Caco-2 (cell line): ENCODE data around the gene ATXN7. TPM values are rescaled to one million over a fixed set of nuclear protein-coding genes. Genes with fewer than 3 reads are reported as not detected.
A peak's percentile ranks its signal among the peaks of the same experiment; 100 is the strongest.

Experiments used
- BruUV-seq: library from RNA; stranded (reverse); fragments of 400-500 nt; replicated peaks from 2 replicates; lab custom pipeline; 2021; lab: Mats Ljungman, UMichigan
- CTCF ChIA-PET: fragments of 300-600 bp; sonication (Branson Sonifier 250); formaldehyde crosslinking; loops from one replicate; lab custom pipeline; 2022; ENCODE audit warnings: antibody characterized with exemption; lab: Charles Lee
- POLR2A ChIA-PET: fragments of 300-600 bp; sonication (Branson Sonifier 250); formaldehyde crosslinking; loops from one replicate; lab custom pipeline; 2022; ENCODE audit warnings: antibody characterized with exemption; lab: Charles Lee
- DNase-seq, 2 experiments: peaks; one replicate each; pipeline versions ENCODE4 v3.0.0 to v3.0.0-alpha.2; 2020 to 2022
- H3K27me3 ChIP-seq: replicated peaks from 2 replicates; pipeline ENCODE4 v1.6.0; 2011; ENCODE audit warnings: low read length; ENCODE audit not compliant: control insufficient read depth, insufficient read depth
- H3K36me3 ChIP-seq: 2 replicates; pipeline ENCODE4 v1.5.1; 2011; ENCODE audit warnings: low read length; ENCODE audit not compliant: control insufficient read depth, insufficient read depth
- H3K4me1 ChIP-seq: fragments of 250-450 bp; sonication (Bioruptor Pico); 2 replicates; pipeline ENCODE4 v1.5.1; 2020; ENCODE audit warnings: mild to moderate bottlenecking
- H3K4me3 ChIP-seq: 2 replicates; pipeline ENCODE4 v1.5.1; 2011; ENCODE audit warnings: low read depth, mild to moderate bottlenecking, control low read depth, low read length
- H3K9me3 ChIP-seq: fragments of 250-450 bp; sonication (Bioruptor Pico); 2 replicates; pipeline ENCODE4 v1.5.1; 2020; ENCODE audit warnings: mild to moderate bottlenecking, moderate library complexity
- H3K27ac Mint-ChIP-seq: one replicate; pipeline ENCODE4 v1.8.0; 2022; ENCODE audit warnings: mixed read lengths; ENCODE audit not compliant: unreplicated experiment
- H3K27me3 Mint-ChIP-seq: one replicate; pipeline ENCODE4 v1.8.0; 2022; ENCODE audit warnings: mixed read lengths; ENCODE audit not compliant: insufficient read depth, unreplicated experiment
- H3K36me3 Mint-ChIP-seq: one replicate; pipeline ENCODE4 v1.8.0; 2022; ENCODE audit warnings: mild to moderate bottlenecking, mixed read lengths; ENCODE audit not compliant: insufficient read depth, unreplicated experiment
- H3K4me1 Mint-ChIP-seq: one replicate; pipeline ENCODE4 v1.8.0; 2022; ENCODE audit warnings: low read depth, mixed read lengths; ENCODE audit not compliant: unreplicated experiment
- H3K4me3 Mint-ChIP-seq: one replicate; pipeline ENCODE4 v1.8.0; 2022; ENCODE audit warnings: mild to moderate bottlenecking, moderate library complexity, mixed read lengths; ENCODE audit not compliant: unreplicated experiment
- H3K9me3 Mint-ChIP-seq: one replicate; pipeline ENCODE4 v1.8.0; 2022; ENCODE audit warnings: mixed read lengths; ENCODE audit not compliant: unreplicated experiment
- intact Hi-C: fragments of 100-400 bp; cut with micrococcal nuclease; formaldehyde crosslinking; loops from one replicate; pipeline ENCODE4 v1.10.0; 2022; ENCODE audit not compliant: unreplicated experiment
- total RNA-seq: library from RNA; stranded (reverse); gene quantifications from 2 replicates; pipeline ENCODE4 v1.2.3, GENCODE V29; 2022
- TF ChIP-seq, protein P1 (sequence below), 2 experiments: fragments of 200-600 bp in 1 of 2; IDR thresholded peaks; 1 replicate in 1 of 2; 2 replicates in 1 of 2; pipeline versions ENCODE4 v1.5.1 to v1.8.0; 2011 to 2022; ENCODE audit warnings: antibody characterized with exemption in 1 of 2, control low read depth in 1 of 2, inconsistent platforms in 1 of 2, low read depth in 1 of 2, low read length in 1 of 2, mild to moderate bottlenecking in 1 of 2, moderate library complexity in 1 of 2; ENCODE audit not compliant: insufficient read depth in 1 of 2, severe bottlenecking in 1 of 2, unreplicated experiment in 1 of 2

The ATXN7 gene
- total RNA-seq, 1 experiment from 2014 or later, result 22.5 TPM

GRCh38 chr3:64019879-64020278 lies 156.2 kb downstream of the ATXN7 start:
- Mint-ChIP-seq H3K36me3 (peaks cover 72% of the 10 kb centered on the region), H3K27me3 (no peaks in the 10 kb centered on the region), H3K4me1 (peaks cover 9% of the 10 kb centered on the region), H3K9me3 (no peaks in the 10 kb centered on the region), H3K4me3 (no peak overlapping the region), H3K27ac (no peak overlapping the region)
- H3K4me3 ChIP-seq, result no peak overlapping the region
- intact Hi-C loops, result no loop called here
- no peaks in the 10 kb centered on the region for H3K27me3 ChIP-seq
- BruUV-seq, result no TSS peak
- POLR2A ChIA-PET, result no interaction called here
- H3K4me1 ChIP-seq, result peaks cover 4% of the 10 kb centered on the region; the same call in 1 of the 2 replicates
- no peak for DNase-seq
- no peaks in the 10 kb centered on the region for H3K9me3 ChIP-seq
- CTCF ChIA-PET, result no interaction called here
- H3K36me3 ChIP-seq, result no peaks in the 10 kb centered on the region
- TF ChIP-seq, protein P1, sequence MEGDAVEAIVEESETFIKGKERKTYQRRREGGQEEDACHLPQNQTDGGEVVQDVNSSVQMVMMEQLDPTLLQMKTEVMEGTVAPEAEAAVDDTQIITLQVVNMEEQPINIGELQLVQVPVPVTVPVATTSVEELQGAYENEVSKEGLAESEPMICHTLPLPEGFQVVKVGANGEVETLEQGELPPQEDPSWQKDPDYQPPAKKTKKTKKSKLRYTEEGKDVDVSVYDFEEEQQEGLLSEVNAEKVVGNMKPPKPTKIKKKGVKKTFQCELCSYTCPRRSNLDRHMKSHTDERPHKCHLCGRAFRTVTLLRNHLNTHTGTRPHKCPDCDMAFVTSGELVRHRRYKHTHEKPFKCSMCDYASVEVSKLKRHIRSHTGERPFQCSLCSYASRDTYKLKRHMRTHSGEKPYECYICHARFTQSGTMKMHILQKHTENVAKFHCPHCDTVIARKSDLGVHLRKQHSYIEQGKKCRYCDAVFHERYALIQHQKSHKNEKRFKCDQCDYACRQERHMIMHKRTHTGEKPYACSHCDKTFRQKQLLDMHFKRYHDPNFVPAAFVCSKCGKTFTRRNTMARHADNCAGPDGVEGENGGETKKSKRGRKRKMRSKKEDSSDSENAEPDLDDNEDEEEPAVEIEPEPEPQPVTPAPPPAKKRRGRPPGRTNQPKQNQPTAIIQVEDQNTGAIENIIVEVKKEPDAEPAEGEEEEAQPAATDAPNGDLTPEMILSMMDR (IDR thresholded peaks at IDR 0.05; ENCODE audit: insufficient read depth in 1 of 2, low read depth in 1 of 2, low read length in 1 of 2, severe bottlenecking in 1 of 2, unreplicated experiment in 1 of 2), result no peak

DNA sequence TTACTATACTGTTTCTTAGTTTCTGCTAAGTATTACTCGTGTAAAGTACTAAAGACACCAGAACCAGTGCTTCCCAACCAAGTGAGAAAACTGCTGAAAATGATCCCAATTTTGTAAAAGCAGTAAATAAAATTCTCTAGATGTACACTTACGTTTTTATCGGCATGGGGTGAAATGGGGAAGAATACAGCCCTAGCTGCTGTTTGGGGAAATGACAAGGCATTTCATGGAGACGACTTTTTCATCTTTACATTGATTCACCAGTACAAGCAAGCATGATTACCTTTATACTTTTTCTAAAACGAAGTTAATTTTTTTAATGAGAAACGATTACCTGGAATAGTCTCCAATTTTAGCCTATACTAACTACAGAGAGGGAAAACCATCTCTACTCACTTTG lies 158.3 kb downstream of the ATXN7 start:
- Histone ChIP-seq H3K4me1 (peaks cover 4% of the 10 kb centered on the region; the same call in 1 of the 2 replicates), H3K36me3 (no peaks in the 10 kb centered on the region), H3K9me3 (no peaks in the 10 kb centered on the region), H3K27me3 (no peaks in the 10 kb centered on the region), H3K4me3 (peak overlapping the region; percentile 88)
- DNase-seq, result no peak
- Mint-ChIP-seq H3K4me3 (peak overlapping the region; percentile 80), H3K4me1 (peaks cover 6% of the 10 kb centered on the region), H3K27ac (no peak overlapping the region), H3K27me3 (no peaks in the 10 kb centered on the region), H3K9me3 (no peaks in the 10 kb centered on the region), H3K36me3 (peaks cover 54% of the 10 kb centered on the region)
- BruUV-seq, result no TSS peak
- ChIA-PET CTCF (no interaction called here), POLR2A (no interaction called here)
- TF ChIP-seq, protein P1 (IDR thresholded peaks at IDR 0.05; ENCODE audit: insufficient read depth in 1 of 2, low read depth in 1 of 2, low read length in 1 of 2, severe bottlenecking in 1 of 2, unreplicated experiment in 1 of 2), result no peak
- intact Hi-C loops, result loop anchor here (2.0 kb wide), 1 partner anchor 463 kb away; no protein-coding TSS in a partner anchor

DNA sequence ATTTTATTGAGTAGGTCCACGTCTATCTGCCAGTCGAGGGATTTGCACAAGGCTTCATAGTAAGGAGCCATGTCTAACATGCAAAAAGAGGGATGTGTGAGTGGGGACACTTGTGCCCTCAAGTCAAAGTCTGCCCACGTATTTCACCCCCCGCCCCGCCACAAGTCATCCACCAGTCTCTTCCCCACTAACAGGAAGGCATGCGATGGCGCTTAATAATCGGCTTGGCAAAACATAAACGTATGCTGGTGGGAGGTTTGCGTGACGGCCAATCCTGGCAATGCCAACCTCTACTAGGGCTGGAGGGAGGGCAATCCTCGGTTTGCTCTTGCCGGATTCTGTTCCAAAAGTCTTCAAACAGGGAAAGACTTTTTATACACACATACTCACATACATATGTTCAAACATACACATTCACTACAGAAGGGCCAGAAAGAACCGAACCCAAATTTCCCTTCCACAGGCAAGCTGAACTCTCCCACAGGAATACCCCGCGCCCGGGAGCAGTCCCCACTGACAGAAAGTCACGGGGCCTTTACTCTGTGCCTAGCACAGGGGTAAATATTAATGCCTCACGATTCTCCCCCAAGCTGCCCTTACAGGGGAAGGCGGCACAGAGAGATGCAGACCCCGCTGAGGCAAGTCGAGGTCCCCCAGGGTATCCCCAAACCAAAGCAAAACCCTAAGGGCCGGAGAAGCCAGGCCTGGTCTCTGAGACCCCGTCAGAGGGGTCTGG lies 159.0 kb downstream of the ATXN7 start:
- Mint-ChIP-seq H3K4me1 (no peaks in the 10 kb centered on the region), H3K4me3 (peak overlapping the region; percentile 80), H3K9me3 (no peaks in the 10 kb centered on the region), H3K27ac (peak overlapping the region; percentile 57), H3K27me3 (no peaks in the 10 kb centered on the region), H3K36me3 (peaks cover 47% of the 10 kb centered on the region)
- Histone ChIP-seq H3K27me3 (no peaks in the 10 kb centered on the region), H3K4me3 (peak overlapping the region; percentile 88), H3K4me1 (peaks cover 4% of the 10 kb centered on the region; the same call in 1 of the 2 replicates), H3K9me3 (no peaks in the 10 kb centered on the region), H3K36me3 (no peaks in the 10 kb centered on the region)
- ChIA-PET CTCF (interaction anchor here (0.7 to 1.3 kb wide), 2 partner anchors 14 to 30 kb away, joined by 3 read pairs; no protein-coding TSS in a partner anchor), POLR2A (no interaction called here)
- intact Hi-C loops, result loop anchor here (2.0 kb wide), 1 partner anchor 462 kb away; no protein-coding TSS in a partner anchor
- BruUV-seq, result TSS peak; percentile 55
- DNase-seq, result no peak
- TF ChIP-seq, protein P1 (IDR thresholded peaks at IDR 0.05; ENCODE audit: insufficient read depth in 1 of 2, low read depth in 1 of 2, low read length in 1 of 2, severe bottlenecking in 1 of 2, unreplicated experiment in 1 of 2), result no peak
